NB4 (cell line): Measurements from ENCODE around the gene TCF25.

ENCODE experiments used
- MYC ChIP-seq: IDR thresholded peaks from 2 replicates; pipeline ENCODE4 v1.6.1; 2011; ENCODE audit warnings: low read depth, low read length
- POLR2A ChIP-seq: IDR thresholded peaks from 2 replicates; pipeline ENCODE4 v1.6.1; 2011; ENCODE audit warnings: mild to moderate bottlenecking; ENCODE audit not compliant: insufficient read length; ENCODE audit errors: extremely low read depth
- TF ChIP-seq, protein P1 (sequence below): IDR thresholded peaks from one replicate; pipeline ENCODE4 v1.5.1; 2012; ENCODE audit warnings: low read depth, low read length
- TF ChIP-seq, protein P2 (sequence below): IDR thresholded peaks from 2 replicates; pipeline ENCODE4 v1.6.1; 2011; ENCODE audit warnings: low read depth, low read length

DNA sequence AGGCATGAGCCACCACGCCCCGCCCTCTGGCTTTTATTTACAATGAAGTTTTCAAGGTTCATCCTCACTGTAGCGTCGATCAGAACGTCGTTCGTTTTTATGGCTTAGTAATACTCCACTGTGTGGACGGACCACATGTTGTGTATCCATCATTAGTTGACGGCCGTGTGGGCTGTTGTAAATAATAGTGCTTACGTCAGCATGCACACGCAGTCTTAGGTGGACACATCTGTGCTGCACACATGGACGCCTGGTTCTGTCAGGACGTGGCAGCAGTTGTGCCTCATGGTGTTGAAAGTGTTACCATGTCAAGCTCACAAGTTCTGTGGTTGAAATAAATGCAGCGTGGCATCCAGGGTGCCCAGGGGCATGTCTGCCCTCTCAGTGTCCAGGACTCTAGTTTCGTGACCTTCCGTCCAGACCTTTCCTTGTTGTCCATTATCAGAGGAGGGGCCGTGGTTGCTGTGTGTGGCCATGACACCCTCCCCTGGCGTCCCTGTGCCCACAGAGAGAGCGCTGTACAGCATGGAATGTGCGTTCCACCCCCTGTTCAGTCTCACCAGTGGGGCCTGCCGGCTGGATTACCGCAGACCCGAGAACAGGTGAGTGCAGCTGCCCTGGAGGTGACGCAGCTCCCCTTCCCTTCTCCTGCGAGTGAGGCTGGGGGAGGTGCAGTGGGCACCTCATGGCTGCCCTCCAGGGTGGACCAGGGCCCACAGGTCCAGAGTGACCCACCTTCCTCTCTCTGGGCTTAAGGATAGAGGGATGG, 22.3 kb downstream of the TCF25 start:
- TF ChIP-seq, protein P1, sequence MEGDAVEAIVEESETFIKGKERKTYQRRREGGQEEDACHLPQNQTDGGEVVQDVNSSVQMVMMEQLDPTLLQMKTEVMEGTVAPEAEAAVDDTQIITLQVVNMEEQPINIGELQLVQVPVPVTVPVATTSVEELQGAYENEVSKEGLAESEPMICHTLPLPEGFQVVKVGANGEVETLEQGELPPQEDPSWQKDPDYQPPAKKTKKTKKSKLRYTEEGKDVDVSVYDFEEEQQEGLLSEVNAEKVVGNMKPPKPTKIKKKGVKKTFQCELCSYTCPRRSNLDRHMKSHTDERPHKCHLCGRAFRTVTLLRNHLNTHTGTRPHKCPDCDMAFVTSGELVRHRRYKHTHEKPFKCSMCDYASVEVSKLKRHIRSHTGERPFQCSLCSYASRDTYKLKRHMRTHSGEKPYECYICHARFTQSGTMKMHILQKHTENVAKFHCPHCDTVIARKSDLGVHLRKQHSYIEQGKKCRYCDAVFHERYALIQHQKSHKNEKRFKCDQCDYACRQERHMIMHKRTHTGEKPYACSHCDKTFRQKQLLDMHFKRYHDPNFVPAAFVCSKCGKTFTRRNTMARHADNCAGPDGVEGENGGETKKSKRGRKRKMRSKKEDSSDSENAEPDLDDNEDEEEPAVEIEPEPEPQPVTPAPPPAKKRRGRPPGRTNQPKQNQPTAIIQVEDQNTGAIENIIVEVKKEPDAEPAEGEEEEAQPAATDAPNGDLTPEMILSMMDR: no peak
- no peak for TF ChIP-seq MYC
- no peak for TF ChIP-seq POLR2A
- TF ChIP-seq, protein P2, sequence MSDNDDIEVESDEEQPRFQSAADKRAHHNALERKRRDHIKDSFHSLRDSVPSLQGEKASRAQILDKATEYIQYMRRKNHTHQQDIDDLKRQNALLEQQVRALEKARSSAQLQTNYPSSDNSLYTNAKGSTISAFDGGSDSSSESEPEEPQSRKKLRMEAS: no peak
